Upper lobe of right lung (tissue), 1 donor: Measurements from ENCODE around the gene CENPK. TPM values are rescaled to one million over a fixed set of nuclear protein-coding genes. Genes with fewer than 3 reads are reported as not detected.

Experiments
- ATAC-seq: fragments of 200-7000 bp; cut with Tn5 transposase; one replicate; pipeline ENCODE4 v1.9.1; 2020; ENCODE audit warnings: mild to moderate bottlenecking, moderate library complexity
- DNase-seq: peaks from one replicate; pipeline ENCODE4 v3.0.0-alpha.2; 2020
- H3K27ac ChIP-seq: fragments of 200-600 bp; one replicate; pipeline ENCODE4 v1.8.0; 2022
- H3K27me3 ChIP-seq: fragments of 200-600 bp; one replicate; pipeline ENCODE4 v1.8.0; 2022; ENCODE audit warnings: mild to moderate bottlenecking
- H3K36me3 ChIP-seq: fragments of 200-600 bp; one replicate; pipeline ENCODE4 v1.8.0; 2022
- H3K4me1 ChIP-seq: fragments of 200-600 bp; one replicate; pipeline ENCODE4 v1.8.0; 2022
- H3K4me3 ChIP-seq: fragments of 200-600 bp; one replicate; pipeline ENCODE4 v1.8.0; 2022; ENCODE audit warnings: mild to moderate bottlenecking
- H3K9me3 ChIP-seq: fragments of 200-600 bp; one replicate; pipeline ENCODE4 v1.8.0; 2022
- CTCF ChIP-seq: fragments of 200-600 bp; IDR thresholded peaks from one replicate; pipeline ENCODE4 v1.8.0; 2022; ENCODE audit warnings: antibody characterized with exemption
- intact Hi-C: fragments of 100-400 bp; cut with DNase I; formaldehyde crosslinking; loops from one replicate; pipeline ENCODE4 v1.11.0; 2022
- total RNA-seq: library from RNA; stranded (reverse); fragmentation: NEBNext Ultra II Directional; extraction: Animal tissue kit (Norgen Biotek cat#: 25700); gene quantifications from one replicate; pipeline ENCODE4 v1.2.1, GENCODE V29; 2021
- donor health status: DM: no; HTN: yes; CAD: no; lungs with severe emphysema.

Gene CENPK
- total RNA-seq, 1 donor from 2014 or later = 2.3 TPM

- no peak for TF ChIP-seq CTCF
- no peak for ATAC-seq
- no peak for DNase-seq
- no peaks in the 10 kb centered on the region for H3K4me1 ChIP-seq
- intact Hi-C loops = no loop called here
- H3K36me3 ChIP-seq = peaks cover 45% of the 10 kb centered on the region
- H3K4me3 ChIP-seq = no peak overlapping the region
- no peak overlapping the region for H3K27ac ChIP-seq
- H3K9me3 ChIP-seq = no peaks in the 10 kb centered on the region
- no peaks in the 10 kb centered on the region for H3K27me3 ChIP-seq
These were observed 7.7 kb upstream of the CENPK start for GRCh38 chr5:65570598-65571226.

GRCh38 chr5:65566505-65566904 lies 3.5 kb upstream of the CENPK start:
- H3K27ac ChIP-seq = no peak overlapping the region
- ATAC-seq = no peak
- no peak overlapping the region for H3K4me3 ChIP-seq
- no peaks in the 10 kb centered on the region for H3K27me3 ChIP-seq
- TF ChIP-seq CTCF = no peak
- DNase-seq = no peak
- peaks cover 19% of the 10 kb centered on the region for H3K36me3 ChIP-seq
- no peaks in the 10 kb centered on the region for H3K9me3 ChIP-seq
- intact Hi-C loops = no loop called here
- peaks cover 21% of the 10 kb centered on the region for H3K4me1 ChIP-seq

DNA sequence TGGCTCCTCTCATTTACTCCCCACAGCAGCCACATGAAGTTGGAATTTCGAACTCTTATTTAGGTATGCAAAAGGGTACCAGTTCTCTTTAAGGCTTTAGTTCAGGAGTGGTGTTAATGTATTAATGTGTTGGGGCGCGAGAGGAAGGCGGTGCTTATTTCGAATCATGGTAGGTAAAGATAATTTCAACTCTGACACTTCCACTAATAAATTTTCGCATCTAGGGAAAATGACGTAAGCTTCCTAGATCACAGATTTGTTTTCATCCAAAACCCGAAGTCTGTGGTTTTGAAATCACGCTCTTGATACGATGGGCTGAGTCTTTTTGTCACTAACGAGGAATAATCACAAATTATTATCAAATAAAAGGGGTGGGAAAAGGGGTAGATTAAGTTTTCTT lies 809 bp upstream of the CENPK start:
- no peak for ATAC-seq
- DNase-seq = no peak
- intact Hi-C loops = no loop called here
- H3K27me3 ChIP-seq = no peaks in the 10 kb centered on the region
- peaks cover 21% of the 10 kb centered on the region for H3K4me1 ChIP-seq
- TF ChIP-seq CTCF = no peak
- peaks cover 10% of the 10 kb centered on the region for H3K36me3 ChIP-seq
- no peaks in the 10 kb centered on the region for H3K9me3 ChIP-seq
- H3K4me3 ChIP-seq = peak overlapping the region; percentile 78
- H3K27ac ChIP-seq = peak overlapping the region; percentile 92

GRCh38 chr5:65556718-65557117 lies 6.2 kb downstream of the CENPK start:
- intact Hi-C loops = no loop called here
- no peak for DNase-seq
- Histone ChIP-seq H3K4me1 (no peaks in the 10 kb centered on the region), H3K36me3 (no peaks in the 10 kb centered on the region), H3K27ac (no peak overlapping the region), H3K9me3 (no peaks in the 10 kb centered on the region), H3K4me3 (no peak overlapping the region), H3K27me3 (no peaks in the 10 kb centered on the region)
- TF ChIP-seq CTCF = no peak
- no peak for ATAC-seq

DNA sequence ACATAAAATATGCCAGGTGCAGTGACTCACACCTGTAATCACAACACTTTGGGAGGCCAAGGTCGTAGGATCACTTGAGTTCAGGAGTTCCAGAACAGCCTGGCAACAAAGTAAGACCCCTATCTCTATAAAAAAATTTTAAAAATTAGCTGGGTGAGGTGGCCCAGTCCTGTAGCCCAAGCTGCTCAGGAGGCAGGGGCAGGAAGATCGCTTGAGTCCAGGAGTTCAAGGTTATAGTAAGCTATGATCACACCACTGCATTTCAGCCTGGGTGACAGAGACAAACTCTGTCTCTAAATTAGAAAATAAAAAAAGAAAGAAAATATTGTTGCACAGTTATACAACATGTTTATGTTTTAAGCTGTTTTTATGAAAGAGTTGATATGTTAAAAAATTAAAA lies 6.8 kb downstream of the CENPK start:
- H3K4me1 ChIP-seq = no peaks in the 10 kb centered on the region
- H3K27ac ChIP-seq = no peak overlapping the region
- H3K36me3 ChIP-seq = no peaks in the 10 kb centered on the region
- no peak for DNase-seq
- no peaks in the 10 kb centered on the region for H3K9me3 ChIP-seq
- ATAC-seq = no peak
- H3K4me3 ChIP-seq = no peak overlapping the region
- TF ChIP-seq CTCF = no peak
- no peaks in the 10 kb centered on the region for H3K27me3 ChIP-seq
- intact Hi-C loops = no loop called here

- H3K27me3 ChIP-seq = no peaks in the 10 kb centered on the region
These were observed 7.7 kb downstream of the CENPK start for GRCh38 chr5:65555287-65555686.

More at GRCh38 chr5:65555287-65555686, 7.7 kb downstream of the CENPK start:
- no peak for TF ChIP-seq CTCF
- H3K27ac ChIP-seq = no peak overlapping the region
- H3K4me1 ChIP-seq = no peaks in the 10 kb centered on the region
- no peaks in the 10 kb centered on the region for H3K9me3 ChIP-seq
- DNase-seq (no peak), ATAC-seq (no peak)
- intact Hi-C loops = no loop called here
- H3K36me3 ChIP-seq = no peaks in the 10 kb centered on the region
- H3K4me3 ChIP-seq = no peak overlapping the region
